ENCODE results near the gene PPP4R2.
"Not testable (repeated sequence)": the region's sequence is repeated elsewhere in the genome, so short reads cannot be mapped to it uniquely, and the experiment has no call there.

The PPP4R2 gene

DNA sequence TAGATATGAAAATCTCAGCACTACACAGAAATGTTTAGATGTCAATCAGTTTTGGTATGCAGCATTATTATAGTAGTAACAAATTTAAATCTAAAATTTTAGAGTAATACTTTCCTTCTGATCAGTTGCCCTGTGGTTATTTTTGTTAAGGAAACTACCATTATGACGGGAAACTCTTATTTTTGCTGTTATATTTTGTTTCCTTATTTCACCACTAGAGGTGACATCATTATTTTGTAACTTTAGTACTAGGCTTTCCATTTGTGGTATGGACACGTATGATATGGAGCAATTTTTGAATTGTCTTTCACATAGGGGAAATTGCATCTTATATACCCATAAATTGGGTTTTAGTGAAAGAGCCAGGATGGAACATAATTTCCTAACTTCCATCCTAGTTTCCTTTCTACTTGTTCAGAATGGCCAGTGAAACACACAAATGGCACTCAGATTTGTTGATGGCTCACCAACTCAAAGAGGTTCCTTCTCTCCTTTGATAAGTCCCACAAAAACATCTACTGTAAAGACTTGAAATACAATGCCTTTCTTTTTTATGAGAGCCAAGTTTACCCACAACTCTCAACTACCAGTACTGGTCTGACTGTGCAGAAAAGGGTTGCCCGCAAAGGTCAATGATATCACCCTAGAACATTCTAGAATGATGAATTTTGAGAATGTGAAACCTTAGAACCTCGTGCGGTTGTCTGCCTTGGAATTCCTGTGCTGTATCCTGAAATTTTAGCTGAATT, 19.4 kb upstream of the PPP4R2 start:
- DNase-seq = no peak

DNA sequence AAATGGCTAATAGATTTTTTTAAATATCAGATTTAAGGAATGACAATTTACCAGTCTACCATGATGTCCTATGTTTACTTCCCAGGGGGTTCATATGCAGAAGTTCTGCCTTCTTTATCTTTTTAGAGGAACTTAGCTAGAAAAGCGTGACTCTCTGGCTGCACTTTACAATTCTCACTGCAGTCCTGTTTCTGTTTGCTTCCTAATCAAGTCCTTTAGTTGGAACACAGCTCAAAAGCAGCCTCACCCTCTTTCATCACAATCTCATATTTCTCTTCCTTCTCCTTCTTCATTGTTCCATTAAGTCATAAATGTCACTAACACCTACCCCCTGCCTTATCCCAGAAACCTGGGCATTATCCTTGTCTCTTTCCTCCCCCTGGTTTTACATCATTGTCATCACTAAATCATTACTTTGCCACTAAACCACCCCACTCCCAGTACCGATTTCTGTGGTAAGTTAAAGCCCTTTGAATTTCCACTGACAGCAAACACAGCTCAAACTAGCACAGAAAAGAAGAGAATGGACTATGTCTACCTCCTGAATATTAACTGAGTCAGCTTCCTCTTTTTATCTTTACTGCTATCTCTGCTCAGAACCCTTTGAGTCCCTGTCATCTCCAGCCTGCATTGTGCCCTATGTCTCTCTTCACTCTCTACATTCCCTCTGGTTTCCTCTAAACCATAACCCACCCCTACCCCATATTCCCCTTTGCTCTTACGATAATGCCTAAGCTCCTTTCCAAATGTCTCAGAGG, 13.8 kb upstream of the PPP4R2 start:
- DNase-seq = no peak

DNA sequence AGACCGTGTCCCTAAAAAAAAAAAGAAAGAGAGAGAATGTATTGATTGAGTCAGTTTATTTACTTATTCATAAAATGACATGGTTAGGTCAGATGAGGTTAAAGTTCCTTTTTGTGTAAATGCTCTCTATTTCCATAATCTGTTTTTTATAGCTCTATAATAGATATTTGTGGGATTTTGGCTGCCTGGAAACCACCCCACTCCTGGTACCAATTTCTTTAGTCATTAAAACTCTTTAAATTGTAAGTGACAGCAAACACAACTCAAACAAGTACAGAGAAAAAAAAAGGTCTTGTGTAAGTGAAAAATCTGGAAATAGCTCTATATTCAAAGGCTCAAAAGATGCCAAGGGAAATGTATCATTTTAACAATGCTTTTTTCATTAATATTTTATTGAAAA, 11.0 kb upstream of the PPP4R2 start:
- DNase-seq = no peak

DNA sequence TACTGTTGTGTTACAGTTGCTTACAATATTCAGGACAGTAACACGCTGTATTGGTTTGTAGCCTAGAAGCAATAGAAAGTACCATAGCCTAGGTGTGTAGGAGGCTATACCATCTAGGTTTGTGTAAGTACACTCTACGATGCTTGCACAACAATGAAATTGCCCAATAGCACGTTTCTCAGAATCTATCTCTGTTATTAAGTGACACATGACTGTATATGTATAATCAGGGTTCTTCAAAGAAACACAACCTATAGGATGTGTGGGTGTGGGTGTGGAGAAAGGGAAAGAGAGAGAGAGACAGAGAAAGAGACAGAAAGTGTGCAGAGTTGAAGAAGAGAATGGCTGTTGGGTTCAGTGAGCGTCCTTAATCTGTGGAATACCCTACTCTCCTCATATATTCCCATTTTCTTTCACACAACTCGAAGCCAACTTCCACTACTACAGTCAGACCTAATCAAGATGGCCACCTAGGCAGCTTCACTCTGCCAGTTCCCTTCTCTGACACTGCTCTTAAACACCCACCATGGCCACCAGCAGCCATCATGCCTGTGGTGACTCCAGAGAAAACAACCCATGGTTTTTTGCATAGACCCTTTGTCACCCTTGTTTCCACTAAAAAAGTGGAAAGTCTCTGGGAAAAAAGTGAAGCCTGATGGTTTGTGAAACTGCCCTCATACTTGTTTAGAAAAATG, 5.8 kb upstream of the PPP4R2 start:
- DNase-seq = no peak

DNA sequence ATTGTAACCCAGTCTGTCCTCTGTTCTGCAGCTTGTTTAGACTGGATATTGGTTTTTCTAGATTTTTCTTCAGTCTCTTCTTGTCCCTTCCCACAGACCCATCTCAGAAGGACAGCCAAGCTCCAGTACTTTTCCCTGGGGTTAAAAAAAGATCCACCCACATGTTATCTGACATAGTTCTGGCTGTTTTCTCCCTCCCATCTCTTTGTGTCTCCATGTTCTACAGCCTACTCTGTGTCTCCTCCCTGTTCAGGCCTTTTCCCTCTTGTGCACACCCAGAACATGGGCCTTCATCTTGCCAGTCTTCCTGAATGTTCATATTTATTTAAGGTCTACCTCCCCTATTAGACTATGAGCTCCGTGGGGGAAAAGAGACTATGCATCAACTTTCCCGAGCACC, 5.1 kb upstream of the PPP4R2 start:
- no peak for DNase-seq

DNA sequence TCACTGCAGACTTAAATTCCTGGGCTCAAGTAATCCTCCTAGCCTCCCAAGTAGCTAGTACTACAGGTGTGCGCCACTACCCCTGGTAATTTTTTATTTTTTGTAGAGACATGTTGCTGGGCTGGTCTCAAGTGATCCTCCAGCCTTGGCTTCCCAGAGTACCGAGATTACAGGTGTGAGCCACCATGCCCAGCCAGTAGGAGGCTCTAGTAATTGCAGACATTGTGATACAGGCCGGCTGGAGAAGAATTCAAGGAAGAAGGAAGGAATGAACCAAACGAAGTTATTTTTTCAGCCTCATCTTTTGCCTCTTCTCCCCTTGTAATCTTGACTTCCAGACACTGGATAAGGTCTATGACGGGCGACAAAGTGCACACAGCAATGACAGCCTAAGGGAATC, 3.2 kb upstream of the PPP4R2 start:
- no peak for DNase-seq

DNA sequence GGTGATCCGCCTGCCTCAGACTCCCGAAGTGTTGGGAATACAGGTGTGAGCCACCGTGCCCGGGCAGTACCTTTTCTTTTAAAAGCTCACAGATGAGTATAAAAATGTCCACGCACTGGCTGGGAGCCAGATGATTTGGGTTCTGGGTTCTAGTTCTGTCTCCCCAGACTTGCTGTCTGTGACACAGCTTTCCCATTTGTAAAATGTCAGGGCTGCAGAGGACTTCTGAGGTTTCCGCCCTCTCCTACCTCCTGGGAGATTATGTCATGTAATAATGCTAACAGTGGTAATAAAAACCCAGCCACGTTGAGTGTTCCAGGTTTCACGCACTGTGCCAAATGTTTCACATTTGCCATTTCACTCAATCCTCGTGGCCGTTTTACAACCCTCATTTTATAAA, 1.3 kb upstream of the PPP4R2 start:
- DNase-seq = no peak

DNA sequence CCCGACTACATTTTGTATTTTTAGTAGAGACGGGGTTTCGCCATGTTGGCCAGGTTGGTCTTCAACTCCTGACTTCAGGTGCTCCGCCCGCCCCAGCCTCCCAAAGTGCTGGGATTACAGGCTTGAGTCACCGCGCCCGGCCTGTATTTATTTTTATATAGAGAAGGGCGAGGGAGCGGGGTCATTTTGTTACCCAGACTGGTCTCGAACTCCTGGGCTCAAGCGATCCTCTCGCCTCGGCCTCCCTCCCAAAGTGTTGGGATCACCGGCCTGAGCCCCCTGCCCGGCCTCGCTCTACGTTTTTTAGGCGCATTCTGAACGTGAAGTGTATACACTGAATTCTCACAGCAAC, 514 bp upstream of the PPP4R2 start:
- DNase-seq = no peak

DNA sequence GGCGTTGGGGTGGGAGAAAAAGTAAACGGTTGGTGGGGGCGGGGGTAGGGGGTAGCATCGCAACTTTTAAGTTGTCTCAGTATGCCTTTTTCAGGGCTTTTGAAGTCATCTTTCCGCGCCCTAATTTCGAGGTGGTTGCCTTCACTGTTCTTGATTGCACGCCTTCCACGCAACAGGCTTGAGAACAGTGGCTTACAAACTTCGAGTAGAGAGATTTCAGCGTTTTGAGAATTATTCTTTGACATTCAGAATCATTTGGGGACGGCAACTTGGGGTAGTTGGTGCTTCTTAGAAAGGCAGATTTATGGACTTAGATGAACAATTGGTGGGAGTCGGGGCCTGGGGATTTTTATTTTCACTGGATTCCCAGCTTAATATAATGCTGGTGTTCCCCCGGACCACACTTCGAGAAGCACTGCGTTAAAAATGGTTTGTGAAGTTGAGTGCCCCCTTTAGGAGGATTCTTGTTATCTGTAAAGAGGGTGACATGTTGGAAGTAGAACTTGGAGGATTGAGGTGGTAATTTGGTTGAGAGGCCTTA, 880 bp downstream of the PPP4R2 start:
- DNase-seq = peak; percentile 71

DNA sequence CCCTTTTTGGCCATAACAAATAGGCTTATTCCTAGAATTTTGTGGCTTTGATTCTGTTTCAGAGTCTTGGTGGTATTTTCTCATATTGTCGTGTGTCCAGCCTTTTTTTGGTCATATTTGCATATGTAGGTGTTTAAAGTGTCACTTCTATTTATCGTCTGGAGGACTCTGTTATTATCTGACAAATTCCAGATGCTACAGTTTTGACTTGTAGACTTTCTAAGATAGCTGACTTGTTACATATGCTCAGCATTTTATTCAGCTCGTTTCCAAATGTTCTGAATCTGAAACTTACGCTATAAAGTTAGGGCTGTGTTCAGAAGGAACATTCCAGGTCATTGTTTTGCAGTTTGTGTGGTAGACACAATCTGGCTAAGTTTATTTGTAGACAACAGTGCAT, 1.9 kb downstream of the PPP4R2 start:
- DNase-seq = no peak

DNA sequence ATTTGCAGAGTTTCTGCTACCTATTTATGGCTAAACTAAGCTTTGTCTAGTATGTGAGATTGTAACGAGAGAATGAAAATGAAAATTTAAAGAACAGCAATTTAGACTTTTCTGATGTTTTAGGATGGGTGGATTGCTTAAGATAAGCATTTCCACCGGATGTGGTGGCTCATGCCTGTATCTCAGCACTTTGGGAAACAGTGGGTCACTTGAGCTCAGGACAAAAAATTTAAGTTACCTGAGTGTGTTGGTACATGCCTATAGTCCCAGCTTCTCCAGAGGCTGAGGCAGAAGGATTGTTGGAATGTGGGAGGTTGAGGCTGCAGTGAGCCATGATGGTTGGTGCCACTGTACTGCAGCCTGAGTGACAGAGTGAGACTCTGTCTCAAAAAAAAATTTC, 3.3 kb downstream of the PPP4R2 start:
- no peak for DNase-seq

DNA sequence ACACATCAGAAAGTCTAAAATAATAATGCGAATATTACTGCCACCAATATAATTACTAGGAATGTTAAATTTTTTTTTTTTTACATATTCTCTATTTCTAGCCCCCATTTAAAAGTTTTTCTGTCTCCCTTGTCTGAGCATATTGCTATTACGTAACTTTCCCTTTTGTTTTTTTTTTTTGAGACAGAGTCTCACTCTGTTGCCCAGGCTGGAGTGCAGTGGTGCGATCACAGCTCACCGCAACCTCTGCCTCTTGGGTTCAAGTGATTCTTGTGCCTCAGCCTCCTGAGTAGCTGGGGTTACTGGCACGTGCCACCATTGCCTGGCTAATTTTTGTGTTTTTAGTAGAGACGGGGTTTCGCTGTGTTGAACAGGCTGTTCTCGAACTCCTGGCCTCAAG, 6.4 kb downstream of the PPP4R2 start:
- not testable (repeated sequence) for DNase-seq

DNA sequence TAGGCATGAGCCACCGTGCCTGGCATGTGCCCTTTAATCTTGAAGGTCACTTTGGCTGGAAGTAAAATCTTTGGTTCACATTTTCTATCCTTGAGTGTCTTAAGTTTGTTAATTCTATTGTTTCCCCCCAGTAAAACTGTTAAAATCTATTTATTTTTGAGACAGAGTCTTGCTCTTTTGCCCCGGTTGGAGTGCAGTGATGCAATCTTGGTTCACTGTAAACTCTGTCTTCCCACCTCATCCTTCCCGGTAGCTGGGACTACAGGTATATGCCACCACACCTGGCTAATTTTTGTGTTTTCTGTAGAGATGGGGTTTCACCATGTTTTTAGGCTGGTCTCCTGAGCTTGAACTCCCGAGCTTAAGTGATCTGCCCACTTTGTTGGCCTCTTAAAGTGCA, 7.7 kb downstream of the PPP4R2 start:
- no peak for DNase-seq

DNA sequence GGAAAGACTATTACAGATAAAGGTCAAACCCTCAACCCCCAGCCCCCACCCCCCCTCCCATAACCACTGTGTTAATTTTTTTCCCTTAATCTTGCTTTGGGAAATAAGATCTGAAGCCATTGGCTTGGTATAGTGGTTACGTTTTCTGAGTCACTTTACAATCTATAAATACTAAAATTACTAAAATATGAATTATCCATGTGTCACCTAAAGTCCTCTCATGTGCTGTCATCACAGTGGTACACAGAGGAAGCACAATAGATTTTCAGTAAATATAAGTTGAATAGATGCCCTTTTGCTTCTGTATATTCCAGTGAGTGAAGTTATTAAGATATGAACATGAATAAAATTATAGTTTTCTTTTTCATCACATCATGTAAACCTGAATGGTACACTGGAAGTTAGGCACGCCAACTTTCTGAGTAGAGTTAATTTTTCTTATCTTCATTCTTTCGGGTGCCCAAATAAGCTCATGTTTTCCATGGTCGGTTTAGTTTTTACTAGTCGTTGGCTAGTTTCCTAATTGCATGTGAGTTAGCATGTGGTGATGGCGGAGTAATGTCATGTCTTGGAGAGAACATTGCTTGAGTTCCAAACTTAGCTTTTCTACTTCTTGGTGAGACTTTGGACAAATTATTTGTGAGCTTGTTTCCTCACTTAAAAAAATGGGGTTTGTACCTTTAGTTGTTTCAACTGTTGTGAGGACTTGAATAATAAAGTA, 11.5 kb downstream of the PPP4R2 start:
- DNase-seq = no peak

DNA sequence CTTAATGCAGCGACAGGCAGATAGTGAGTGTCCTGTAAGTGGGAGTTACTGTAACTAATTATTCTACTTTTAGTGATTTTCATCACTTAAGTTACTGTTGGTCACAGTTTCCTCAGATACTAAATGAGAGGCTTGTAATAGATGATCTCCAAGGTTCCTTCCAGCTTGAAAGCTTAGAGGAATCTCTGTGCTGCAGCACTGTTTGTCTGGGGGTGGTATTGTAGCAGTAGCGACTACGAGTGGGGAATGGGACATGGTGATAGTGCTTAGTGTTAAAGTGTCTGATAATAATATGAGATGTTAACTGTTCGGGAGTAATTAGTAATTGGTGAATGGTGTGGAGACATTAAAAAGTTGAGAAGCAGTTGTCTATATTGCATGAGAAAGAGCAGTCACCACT, 12.4 kb downstream of the PPP4R2 start:
- DNase-seq = no peak

DNA sequence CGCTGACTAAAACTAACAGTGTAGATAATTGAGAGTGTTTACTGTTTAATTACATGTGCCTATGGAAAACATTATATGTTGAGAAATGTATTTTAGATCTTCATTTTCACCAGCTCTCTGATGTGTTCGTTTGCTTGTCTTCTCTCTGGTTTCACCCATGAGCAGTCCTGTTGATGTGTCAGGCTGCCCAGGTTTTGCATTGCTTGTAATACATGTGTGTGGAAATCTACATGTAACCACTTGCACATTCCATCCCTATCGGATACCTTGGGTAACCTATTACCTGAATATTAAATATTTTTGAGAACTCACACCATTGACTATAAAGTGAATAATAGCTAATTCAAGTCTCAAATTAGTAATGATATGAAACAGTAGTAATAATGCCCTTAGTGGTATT, 13.1 kb downstream of the PPP4R2 start:
- no peak for DNase-seq

DNA sequence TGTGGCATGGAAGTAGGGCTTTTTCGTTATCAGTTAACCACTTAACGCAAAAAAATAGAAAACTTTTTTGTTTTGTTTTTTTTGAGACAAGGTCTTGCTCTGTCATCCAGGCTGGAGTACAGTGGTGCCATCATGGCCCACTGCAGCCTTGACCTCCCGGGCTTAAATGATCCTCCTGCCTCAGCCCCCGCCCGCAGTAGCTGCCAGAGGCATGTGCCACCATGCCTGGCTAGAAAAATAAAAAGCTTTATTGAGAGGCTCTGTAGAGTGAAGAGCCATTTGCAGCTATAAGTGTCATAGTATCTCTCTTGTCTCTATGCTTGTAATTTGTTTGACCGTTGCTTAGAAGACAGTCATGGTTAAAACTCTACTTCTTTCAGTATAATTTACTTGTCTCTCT, 13.5 kb downstream of the PPP4R2 start:
- DNase-seq = no peak

DNA sequence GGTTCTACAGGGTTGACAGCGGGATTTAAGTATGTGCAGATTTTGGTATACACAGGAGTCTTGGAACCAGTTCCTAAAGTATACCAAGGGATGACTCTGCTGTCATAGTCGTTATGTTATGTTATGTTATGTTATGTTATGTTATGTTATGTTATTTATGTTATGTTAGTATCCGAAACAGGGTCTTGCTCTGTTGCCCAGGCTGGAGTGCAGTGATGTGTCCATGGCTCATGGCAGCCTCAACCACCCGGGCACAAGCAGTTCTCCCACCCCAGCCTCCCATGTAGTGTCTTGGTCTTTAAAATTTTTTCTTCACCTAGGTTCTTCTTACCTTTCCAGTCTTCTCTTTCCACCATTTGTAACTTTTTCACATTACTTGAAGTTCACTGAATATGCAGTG, 21.7 kb downstream of the PPP4R2 start:
- no peak for DNase-seq

DNA sequence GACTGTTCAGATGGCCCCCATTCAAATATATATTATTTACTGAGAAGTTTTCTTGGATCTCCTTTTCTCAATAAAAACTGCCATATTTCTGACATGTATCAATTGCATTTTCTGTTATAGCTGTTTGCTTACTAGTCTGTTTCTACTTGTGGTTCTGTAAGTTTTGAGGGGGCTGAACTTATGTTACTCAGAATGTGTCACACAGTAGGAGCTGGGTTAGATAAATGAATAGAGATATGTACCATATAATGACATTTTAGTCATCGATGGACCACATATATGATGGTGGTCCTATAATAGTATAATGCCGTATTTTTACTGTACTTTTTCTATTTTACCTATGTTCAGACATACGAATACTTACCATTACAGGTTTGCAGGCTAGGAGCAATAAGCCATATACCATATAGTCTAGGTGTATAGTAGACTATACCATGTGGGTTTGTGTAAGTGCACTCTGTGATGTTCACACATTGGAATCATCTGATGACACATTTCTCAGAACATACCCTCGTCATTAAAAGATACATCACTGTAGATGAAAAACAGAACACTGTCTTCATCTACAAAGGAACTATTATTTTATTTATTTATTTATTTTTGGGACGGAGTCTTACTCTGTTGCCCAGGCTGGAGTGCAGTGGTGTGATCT, 22.3 kb downstream of the PPP4R2 start:
- DNase-seq = no peak

DNA sequence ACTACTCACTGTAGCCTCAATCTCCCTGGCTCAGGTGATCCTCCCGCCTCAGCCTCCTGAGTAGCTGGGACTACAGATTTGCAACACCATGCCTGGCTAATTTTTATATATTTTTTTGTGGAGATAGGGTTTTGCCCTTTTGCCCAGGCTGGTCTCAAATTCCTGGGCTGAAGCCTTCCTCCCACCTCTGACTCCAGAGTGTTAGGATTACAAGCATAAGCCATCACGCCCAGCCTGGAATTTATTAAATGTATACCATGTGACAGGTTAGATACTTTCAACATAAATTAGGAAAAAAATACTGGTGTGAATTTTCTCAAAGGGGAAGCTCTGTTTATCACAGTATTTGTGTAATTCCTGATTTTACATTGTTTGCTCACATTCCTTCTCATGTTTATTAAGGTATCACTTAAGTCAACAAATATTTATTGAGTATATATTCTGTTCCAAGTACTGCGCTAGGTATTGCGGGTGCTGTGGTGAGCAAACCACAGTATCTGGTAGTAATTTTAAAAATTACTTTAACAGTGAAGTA, 24.8 kb downstream of the PPP4R2 start:
- no peak for DNase-seq

DNA sequence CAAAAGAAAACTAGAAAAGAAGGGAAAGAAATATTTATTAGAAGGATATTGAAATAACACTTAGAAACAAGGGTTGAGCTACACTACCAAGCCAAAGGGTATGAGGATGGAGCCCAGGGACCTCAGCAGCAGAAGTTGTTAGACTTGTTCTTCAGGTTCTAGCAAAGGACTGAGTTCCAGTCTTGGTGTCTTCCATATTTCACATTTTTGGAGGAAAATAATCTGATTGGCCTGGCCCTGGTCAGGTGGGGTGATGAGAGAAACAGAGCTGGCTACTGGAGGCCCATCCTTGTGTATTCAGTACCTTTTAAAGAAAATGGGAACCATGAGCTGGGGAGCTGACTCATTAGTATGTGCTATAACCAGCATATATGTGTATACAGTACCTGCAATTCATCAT, 28.2 kb downstream of the PPP4R2 start:
- DNase-seq = no peak

DNA sequence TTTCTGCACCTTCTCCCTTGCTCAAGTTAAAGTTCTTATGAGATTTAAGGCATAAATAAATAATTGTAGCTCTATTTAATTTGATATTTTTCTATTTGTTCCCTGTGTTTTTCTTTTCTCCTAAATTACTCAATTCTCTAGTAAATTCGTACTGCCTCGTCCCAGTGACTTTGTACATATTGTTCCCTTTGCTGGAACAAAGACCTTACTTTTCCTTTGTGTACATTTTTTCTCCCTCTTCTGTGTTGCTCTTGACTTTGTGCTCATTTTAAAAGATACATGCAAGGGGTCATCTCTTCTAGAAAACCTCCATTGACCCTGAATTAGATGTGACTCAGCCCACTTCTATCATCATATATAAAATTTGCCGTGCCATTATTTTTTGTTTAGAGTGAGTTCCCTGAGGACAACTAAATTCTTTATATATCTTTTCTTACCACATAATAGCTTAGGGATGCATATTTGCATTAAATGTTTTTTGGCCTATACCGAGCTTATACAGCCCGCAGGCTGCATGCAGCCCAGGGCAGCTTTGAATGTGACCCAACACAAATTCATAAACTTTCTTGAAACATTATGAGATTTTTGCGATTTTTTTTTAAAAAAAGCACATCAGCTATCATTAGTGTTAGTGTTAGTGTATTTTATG, 29.6 kb downstream of the PPP4R2 start:
- DNase-seq = no peak
